IgD-negative memory B cell (primary cell): ENCODE data around the gene AGTRAP. TPM values are rescaled to one million over a fixed set of nuclear protein-coding genes. Genes with fewer than 3 reads are reported as not detected.

Experiments used
- H3K27ac Mint-ChIP-seq, 3 donors: one replicate each; pipeline ENCODE4 v1.8.0; 2020 to 2022; ENCODE audit warnings: mild to moderate bottlenecking in 3 of 3, mixed read lengths in 3 of 3, moderate library complexity in 1 of 3
- H3K27me3 Mint-ChIP-seq: one replicate; pipeline ENCODE4 v1.8.0; 2021; ENCODE audit warnings: mixed read lengths
- H3K36me3 Mint-ChIP-seq: one replicate; pipeline ENCODE4 v1.8.0; 2020; ENCODE audit warnings: mild to moderate bottlenecking, mixed read lengths
- H3K4me1 Mint-ChIP-seq, 3 donors: one replicate each; pipeline ENCODE4 v1.8.0; 2020 to 2022; ENCODE audit warnings: mixed read lengths in 3 of 3, mild to moderate bottlenecking in 1 of 3
- H3K4me3 Mint-ChIP-seq, 4 donors: one replicate each; pipeline ENCODE4 v1.8.0; 2020 to 2022; ENCODE audit warnings: mild to moderate bottlenecking in 4 of 4, mixed read lengths in 4 of 4, moderate library complexity in 3 of 4
- H3K9me3 Mint-ChIP-seq, 3 donors: one replicate each; pipeline ENCODE4 v1.8.0; 2020 to 2021; ENCODE audit warnings: mixed read lengths in 3 of 3, mild to moderate bottlenecking in 1 of 3
- polyA plus RNA-seq: library from polyadenylated mRNA; unstranded; fragments of 300-500 nt; fragmentation: Illumina TruSeq; gene quantifications from one replicate; pipeline ENCODE4 v1.2.3, GENCODE V29; 2021

The AGTRAP gene
- polyA plus RNA-seq, 1 donor from 2014 or later, result 52.6 TPM

- Mint-ChIP-seq H3K27ac (no peak overlapping the region), H3K4me1 (peaks cover 3 to 12% (median 8%) of the 10 kb centered on the region in 3 donors), H3K4me3 (peak overlapping the region in 1 of 4 donors; percentile 58), H3K27me3 (no peaks in the 10 kb centered on the region), H3K36me3 (peaks cover 8% of the 10 kb centered on the region), H3K9me3 (no peaks in the 10 kb centered on the region)
Measured at GRCh38 chr1:11797525-11798216, 61.7 kb downstream of the AGTRAP start.

GRCh38 chr1:11799099-11799498 is 63.2 kb downstream of the AGTRAP start:
- peaks cover 8% of the 10 kb centered on the region for H3K36me3 Mint-ChIP-seq
- H3K27me3 Mint-ChIP-seq, result no peaks in the 10 kb centered on the region
- H3K4me3 Mint-ChIP-seq, result no peak overlapping the region
- H3K4me1 Mint-ChIP-seq, result peaks cover 14 to 24% (median 21%) of the 10 kb centered on the region in 3 donors
- H3K9me3 Mint-ChIP-seq, result no peaks in the 10 kb centered on the region
- no peak overlapping the region for H3K27ac Mint-ChIP-seq

- no peak overlapping the region for H3K4me3 Mint-ChIP-seq
- no peaks in the 10 kb centered on the region for H3K27me3 Mint-ChIP-seq
- peak overlapping the region in 1 of 3 donors; percentile 57 for H3K27ac Mint-ChIP-seq
- H3K36me3 Mint-ChIP-seq, result peaks cover 8% of the 10 kb centered on the region
- H3K4me1 Mint-ChIP-seq, result peaks cover 19 to 29% (median 26%) of the 10 kb centered on the region in 3 donors
- H3K9me3 Mint-ChIP-seq, result no peaks in the 10 kb centered on the region
Measured at GRCh38 chr1:11799896-11800295, 64.0 kb downstream of the AGTRAP start.

GRCh38 chr1:11800391-11800755 is 64.4 kb downstream of the AGTRAP start:
- Mint-ChIP-seq H3K27me3 (no peaks in the 10 kb centered on the region), H3K4me3 (no peak overlapping the region), H3K9me3 (no peaks in the 10 kb centered on the region), H3K36me3 (peaks cover 8% of the 10 kb centered on the region), H3K4me1 (peaks cover 19 to 29% (median 28%) of the 10 kb centered on the region in 3 donors), H3K27ac (peak overlapping the region in 1 of 3 donors; percentile 57)

Other genes with a start within 250 kb of the AGTRAP start
- 18.0 TPM for gene FBXO2, start 81.7 kb upstream of the AGTRAP start, polyA plus RNA-seq
- 16.9 TPM for gene FBXO44, start 81.3 kb upstream of the AGTRAP start, polyA plus RNA-seq
- gene FBXO6, start 71.9 kb upstream of the AGTRAP start, polyA plus RNA-seq, result 24.2 TPM
- 49.1 TPM for gene MAD2L2, start 55.0 kb upstream of the AGTRAP start, polyA plus RNA-seq
- gene DRAXIN, start 44.4 kb upstream of the AGTRAP start, polyA plus RNA-seq, result 0.13 TPM
- not detected for gene C1orf167, start 26.1 kb downstream of the AGTRAP start, polyA plus RNA-seq
- 14.3 TPM for gene MTHFR, start 69.8 kb downstream of the AGTRAP start, polyA plus RNA-seq
- 11.7 TPM for gene CLCN6, start 70.1 kb downstream of the AGTRAP start, polyA plus RNA-seq
- gene NPPA, start 111.6 kb downstream of the AGTRAP start, polyA plus RNA-seq, result not detected
- gene NPPB, start 122.8 kb downstream of the AGTRAP start, polyA plus RNA-seq, result not detected
- gene KIAA2013, start 190.3 kb downstream of the AGTRAP start, polyA plus RNA-seq, result 29.7 TPM
- gene PLOD1, start 198.6 kb downstream of the AGTRAP start, polyA plus RNA-seq, result 6.5 TPM
- 31.2 TPM for gene MFN2, start 244.3 kb downstream of the AGTRAP start, polyA plus RNA-seq